Gastrocnemius medialis (tissue), 4 donors: ENCODE results near the gene CEBPB. TPM values are rescaled to one million over a fixed set of nuclear protein-coding genes. Genes with fewer than 3 reads are reported as not detected.
A peak's percentile ranks its signal among the peaks of the same experiment; 100 is the strongest.
"Not testable (repeated sequence)": the region's sequence is repeated elsewhere in the genome, so short reads cannot be mapped to it uniquely, and the experiment has no call there.

ENCODE experiments used
- ATAC-seq, 2 donors: fragments of 150-250 bp; one replicate each; pipeline ENCODE4 v1.9.1; 2016
- DNase-seq, 2 donors: peaks; one replicate each; pipeline ENCODE4 v3.0.0-alpha.2; 2019
- H3K27ac ChIP-seq, 4 donors: fragments of 200-600 bp; sonication (generic); 1 replicate in 1 of 4; 2 replicates in 3 of 4; pipeline ENCODE4 v1.5.1; 2016 to 2018; ENCODE audit warnings: mild to moderate bottlenecking in 2 of 4, moderate library complexity in 1 of 4
- H3K27me3 ChIP-seq, 3 donors: fragments of 200-600 bp; sonication (generic) in 2 of 3; 1 replicate in 1 of 3; 2 replicates in 2 of 3; pipeline versions ENCODE4 v1.5.1 to v1.6.0; 2016 to 2019; ENCODE audit warnings: mild to moderate bottlenecking in 1 of 3, moderate library complexity in 1 of 3
- H3K36me3 ChIP-seq, 2 donors: fragments of 200-600 bp; sonication (generic) in 1 of 2; one replicate each; pipeline ENCODE4 v1.5.1; 2017 to 2018
- H3K4me1 ChIP-seq, 2 donors: fragments of 200-600 bp; sonication (generic) in 1 of 2; one replicate each; pipeline ENCODE4 v1.5.1; 2016 to 2017; ENCODE audit warnings: mild to moderate bottlenecking in 2 of 2
- H3K4me3 ChIP-seq, 4 donors: fragments of 200-600 bp; sonication (generic) in 3 of 4; 1 replicate in 1 of 4; 2 replicates in 3 of 4; pipeline ENCODE4 v1.5.1; 2016 to 2019; ENCODE audit warnings: mild to moderate bottlenecking in 2 of 4
- H3K9me3 ChIP-seq, 3 donors: fragments of 200-600 bp; sonication (generic) in 2 of 3; 1 replicate in 1 of 3; 2 replicates in 2 of 3; pipeline ENCODE4 v1.5.1; 2016 to 2019
- CTCF ChIP-seq, 5 experiments: fragments of 450-650 bp in 3 of 5; fragments of 200-600 bp in 2 of 5; sonication (generic) in 2 of 5; IDR thresholded peaks in 4 of 5; conservative IDR thresholded peaks in 1 of 5; 1 replicate in 4 of 5; 2 replicates in 1 of 5; pipeline ENCODE4 v1.5.1; 2016 to 2019; ENCODE audit warnings: antibody characterized with exemption in 5 of 5, mild to moderate bottlenecking in 3 of 5, moderate library complexity in 3 of 5
- POLR2A ChIP-seq, 2 donors: fragments of 450-650 bp; IDR thresholded peaks; one replicate each; pipeline ENCODE4 v1.6.1; 2017; ENCODE audit warnings: antibody characterized with exemption in 2 of 2, mild to moderate bottlenecking in 2 of 2, moderate library complexity in 2 of 2
- in situ Hi-C, 4 donors: fragments of 200-750 bp; cut with MboI; loops; one replicate each; pipeline versions ENCODE4 v1.15.0 to v1.8.0; 2017; ENCODE audit warnings: low sequenced_read_pairs in 4 of 4
- intact Hi-C: fragments of 100-400 bp; cut with DNase I; formaldehyde crosslinking; loops from one replicate; pipeline ENCODE4 v1.15.1; 2023; ENCODE audit warnings: low total_unique reads
- total RNA-seq, 4 donors: library from RNA; depleted of rRNA; stranded (reverse); fragments of >200 nt; gene quantifications; one replicate each; pipeline versions ENCODE4 v1.1.0 to v1.2.3, GENCODE V29; 2016

Gene CEBPB
- total RNA-seq, 4 donors from 2014 or later, result 219 to 434 (median 321) TPM

GRCh38 chr20:50153500-50154377, 36.9 kb upstream of the CEBPB start, which contains the start of gene PEDS1:
PEDS1 (minus strand) TSS chr20:50153723; CDS start chr20:50153637, 86 bp downstream.
- intact Hi-C loops, result loop anchor here (1.0 to 2.0 kb wide), 2 partner anchors 10 to 33 kb away; no protein-coding TSS in a partner anchor
- Histone ChIP-seq H3K4me3 (peak within 1 kb of the TSS; percentile 82 to 90 (median 82)), H3K9me3 (no peaks in the 10 kb centered on the region), H3K36me3 (no peaks in the 10 kb centered on the region), H3K4me1 (peaks cover 41 to 43% of the 10 kb centered on the region in 2 donors), H3K27ac (peak within 1 kb of the TSS; percentile 91 to 98 (median 96)), H3K27me3 (no peaks in the 10 kb centered on the region)
- in situ Hi-C loops, result no loop called here
- peak in 3 of 5 experiments; percentile 16 to 36 (median 17) for TF ChIP-seq CTCF (IDR thresholded peaks at IDR 0.05 in 4 of 5, conservative IDR thresholded peaks at IDR 0.05 in 1 of 5)
- peak; percentile 96 to 98 for TF ChIP-seq POLR2A (IDR thresholded peaks at IDR 0.05)
- ATAC-seq (peak; percentile 76 to 80), DNase-seq (peak; percentile 84 to 90)

GRCh38 chr20:50161494-50161893, 29.1 kb upstream of the CEBPB start:
- H3K36me3 ChIP-seq, H3K4me3 ChIP-seq, intact Hi-C loops: not testable (repeated sequence)

GRCh38 chr20:50163570-50164317, 26.9 kb upstream of the CEBPB start:
- intact Hi-C loops, result loop anchor here (1.0 kb wide), 1 partner anchor 10 kb away; the partner anchor contains the start of gene PEDS1
- H3K4me3 ChIP-seq, result no peak overlapping the region
- peak overlapping the region; percentile 87 to 98 (median 96) for H3K27ac ChIP-seq
- peaks cover 28 to 38% of the 10 kb centered on the region in 2 donors for H3K4me1 ChIP-seq
- DNase-seq, result peak; percentile 72 to 84
- H3K36me3 ChIP-seq, result no peaks in the 10 kb centered on the region
- TF ChIP-seq CTCF (IDR thresholded peaks at IDR 0.05 in 4 of 5, conservative IDR thresholded peaks at IDR 0.05 in 1 of 5) (no peak), POLR2A (IDR thresholded peaks at IDR 0.05) (no peak)
- in situ Hi-C loops, result loop anchor here in 2 of 4 donors (5.0 to 10.0 kb wide), 2 partner anchors 41 to 179 kb away; partner anchors contain the start of gene SNAI1 (in 1 of the 2)
- peak; percentile 70 to 71 for ATAC-seq
- H3K27me3 ChIP-seq, result no peaks in the 10 kb centered on the region
- H3K9me3 ChIP-seq, result no peaks in the 10 kb centered on the region

More at GRCh38 chr20:50161494-50161893, 29.1 kb upstream of the CEBPB start:
- not testable (repeated sequence) for H3K9me3 ChIP-seq, DNase-seq, H3K27me3 ChIP-seq, ATAC-seq, H3K27ac ChIP-seq
- in situ Hi-C loops, result loop anchor here in 2 of 4 donors (5.0 to 10.0 kb wide), 2 partner anchors 39 to 177 kb away; partner anchors contain the start of gene SNAI1 (in 1 of the 2)
- peaks cover 25 to 34% of the 10 kb centered on the region in 2 donors for H3K4me1 ChIP-seq

- ATAC-seq (peak; percentile 88 to 96), DNase-seq (peak; percentile 99 to 100)
- Histone ChIP-seq H3K4me3 (peak overlapping the region; percentile 42 to 56 (median 46)), H3K27ac (peak overlapping the region; percentile 87 to 98 (median 96)), H3K4me1 (peaks cover 28 to 41% of the 10 kb centered on the region in 2 donors), H3K36me3 (no peaks in the 10 kb centered on the region), H3K27me3 (no peaks in the 10 kb centered on the region), H3K9me3 (no peaks in the 10 kb centered on the region)
- in situ Hi-C loops (loop anchor here in 3 of 4 donors (5.0 to 10.0 kb wide), 3 partner anchors 44 to 181 kb away; partner anchors contain the start of gene SNAI1 (in 1 of the 3)), intact Hi-C loops (loop anchor here (5.0 kb wide), 1 partner anchor 184 kb away; the partner anchor contains the start of gene SNAI1)
- no peak for TF ChIP-seq CTCF (IDR thresholded peaks at IDR 0.05 in 4 of 5, conservative IDR thresholded peaks at IDR 0.05 in 1 of 5)
- TF ChIP-seq POLR2A (IDR thresholded peaks at IDR 0.05), result peak; percentile 36 to 63
Observed at GRCh38 chr20:50165684-50166554, 24.7 kb upstream of the CEBPB start.
